Gastroesophageal sphincter (tissue), 3 donors: ENCODE data around the gene TFF3.

Experiments
- EP300 ChIP-seq: sonication (generic); formaldehyde crosslinking; IDR thresholded peaks from one replicate; pipeline ENCODE4 v1.6.1; 2017; ENCODE audit warnings: antibody characterized with exemption, mild to moderate bottlenecking
- POLR2A ChIP-seq, 2 donors: fragments of 450-650 bp; IDR thresholded peaks; one replicate each; pipeline ENCODE4 v1.6.1; 2017; ENCODE audit warnings: antibody characterized with exemption in 2 of 2, mild to moderate bottlenecking in 2 of 2, moderate library complexity in 1 of 2
- TF ChIP-seq, protein P1 (sequence below), 4 experiments: fragments of 200-600 bp in 2 of 4; fragments of 450-650 bp in 2 of 4; sonication (generic) in 1 of 4; IDR thresholded peaks; one replicate each; pipeline ENCODE4 v1.5.1; 2017 to 2019; ENCODE audit warnings: antibody characterized with exemption in 4 of 4, mild to moderate bottlenecking in 2 of 4, moderate library complexity in 2 of 4

DNA sequence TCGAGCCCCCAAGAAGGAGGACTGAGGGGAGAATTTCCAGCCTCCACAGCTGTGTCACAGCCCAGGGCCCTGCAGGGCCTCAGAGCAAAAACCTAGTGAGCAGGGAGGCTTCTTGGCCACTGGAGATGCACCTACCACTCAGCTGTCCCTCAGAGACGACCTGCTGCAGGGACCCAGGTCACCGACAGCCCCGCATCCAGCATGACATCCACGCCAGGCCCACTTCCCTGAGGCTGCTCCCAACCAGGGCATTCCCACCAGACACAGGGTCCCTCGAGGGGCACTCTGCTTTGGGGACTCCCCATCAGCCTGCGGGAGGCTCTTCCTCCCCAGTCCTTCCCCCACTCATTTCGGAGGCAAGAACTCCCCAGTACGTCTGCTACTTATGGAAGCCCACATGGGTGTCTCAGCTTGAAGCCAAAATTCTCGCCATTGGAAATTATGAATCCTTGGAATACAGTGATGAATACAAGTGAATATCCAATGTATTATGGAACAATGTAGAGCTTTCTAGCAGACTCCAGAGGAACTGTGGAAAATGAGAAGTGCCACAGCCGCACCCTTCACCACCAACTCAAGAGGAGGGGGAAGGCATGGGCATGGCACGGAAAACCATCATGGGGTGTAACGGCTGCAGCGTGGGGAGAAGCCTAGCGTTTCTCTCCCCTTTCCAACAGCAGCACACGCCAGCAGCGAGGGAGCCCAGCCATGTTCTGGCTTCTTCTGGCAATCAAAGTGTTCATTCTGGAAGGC, 6.9 kb downstream of the TFF3 start:
- TF ChIP-seq, protein P1, sequence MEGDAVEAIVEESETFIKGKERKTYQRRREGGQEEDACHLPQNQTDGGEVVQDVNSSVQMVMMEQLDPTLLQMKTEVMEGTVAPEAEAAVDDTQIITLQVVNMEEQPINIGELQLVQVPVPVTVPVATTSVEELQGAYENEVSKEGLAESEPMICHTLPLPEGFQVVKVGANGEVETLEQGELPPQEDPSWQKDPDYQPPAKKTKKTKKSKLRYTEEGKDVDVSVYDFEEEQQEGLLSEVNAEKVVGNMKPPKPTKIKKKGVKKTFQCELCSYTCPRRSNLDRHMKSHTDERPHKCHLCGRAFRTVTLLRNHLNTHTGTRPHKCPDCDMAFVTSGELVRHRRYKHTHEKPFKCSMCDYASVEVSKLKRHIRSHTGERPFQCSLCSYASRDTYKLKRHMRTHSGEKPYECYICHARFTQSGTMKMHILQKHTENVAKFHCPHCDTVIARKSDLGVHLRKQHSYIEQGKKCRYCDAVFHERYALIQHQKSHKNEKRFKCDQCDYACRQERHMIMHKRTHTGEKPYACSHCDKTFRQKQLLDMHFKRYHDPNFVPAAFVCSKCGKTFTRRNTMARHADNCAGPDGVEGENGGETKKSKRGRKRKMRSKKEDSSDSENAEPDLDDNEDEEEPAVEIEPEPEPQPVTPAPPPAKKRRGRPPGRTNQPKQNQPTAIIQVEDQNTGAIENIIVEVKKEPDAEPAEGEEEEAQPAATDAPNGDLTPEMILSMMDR (IDR thresholded peaks at IDR 0.05): no peak
- no peak for TF ChIP-seq EP300
- no peak for TF ChIP-seq POLR2A (IDR thresholded peaks at IDR 0.05)
